ENCODE results near the gene PRH2. TPM values are rescaled to one million over a fixed set of nuclear protein-coding genes. Genes with fewer than 3 reads are reported as not detected.

The PRH2 gene
- total and polyA plus RNA-seq, 2 of the 8 experiments (the other 6 are each of a cell fraction or from before 2014, with no cell fraction given): not detected

- H2BK12ac ChIP-seq (ENCODE audit: low read depth, low read length): no peak overlapping the region
- no peaks in the 10 kb centered on the region for H3K9me3 ChIP-seq (ENCODE audit: insufficient read depth in 2 of 2, low read depth in 1 of 2, low read length in 1 of 2)
- no peaks in the 10 kb centered on the region for H3K27me3 ChIP-seq (replicated peaks in 1 of 4; ENCODE audit: control insufficient read depth in 3 of 4, extremely low read depth in 1 of 4, insufficient read depth in 3 of 4, low read length in 3 of 4)
- H3K23ac ChIP-seq (ENCODE audit: insufficient read length): no peak overlapping the region
- H2BK120ac ChIP-seq (replicated peaks; ENCODE audit: low read depth, low read length): no peak overlapping the region
- no peak overlapping the region for H3K4me3 ChIP-seq (ENCODE audit: extremely low read depth in 1 of 4, insufficient read depth in 2 of 4, low read depth in 3 of 4, low read length in 4 of 4)
- no peaks in the 10 kb centered on the region for H4K20me1 ChIP-seq (replicated peaks in 1 of 2; ENCODE audit: control insufficient read depth in 1 of 2, insufficient read depth in 2 of 2, low read length in 2 of 2)
- no peak overlapping the region for H4K5ac ChIP-seq (ENCODE audit: insufficient read length, low read depth, low read length)
- no peaks in the 10 kb centered on the region for H3K23me2 ChIP-seq (ENCODE audit: low read depth, low read length)
- ChIA-PET CTCF (ENCODE audit: partially characterized antibody) (interaction anchor here (0.7 kb wide), 1 partner anchor 231 kb away, joined by 4 read pairs; no protein-coding TSS in a partner anchor), POLR2A (ENCODE audit: partially characterized antibody) (interaction anchor here (0.7 to 1.4 kb wide), 2 partner anchors 202 to 768 kb away, joined by 3 read pairs; no protein-coding TSS in a partner anchor)
- H3K79me1 ChIP-seq (ENCODE audit: low read depth, low read length): no peaks in the 10 kb centered on the region; the same call in 1 of the 2 replicates
- DNase-seq (ENCODE audit: low read depth in 1 of 2, low spot score in 2 of 2) (no peak), FAIRE-seq (no peak)
- H4K8ac ChIP-seq (ENCODE audit: extremely low read depth, insufficient read depth, low read length): no peak overlapping the region; the same call in 1 of the 2 replicates
- 89% methylated on average over 15 of the region's 15 CpGs; no CpG with 5 or more reads in 1 of the 2 experiments for WGBS, 2 experiments (ENCODE audit: extremely low coverage in 1 of 2, insufficient coverage in 1 of 2, insufficient read length in 1 of 2, insufficient replicate concordance in 2 of 2, low coverage in 1 of 2, low lambda C conversion rate in 2 of 2, missing lambda C conversion rate in 1 of 2)
- no peak overlapping the region for H3K14ac ChIP-seq (ENCODE audit: insufficient read length)
- H3K36me3 ChIP-seq (ENCODE audit: control insufficient read depth in 2 of 4, insufficient read depth in 4 of 4, low read length in 3 of 4): no peaks in the 10 kb centered on the region
- no peak overlapping the region for H2AFZ ChIP-seq (ENCODE audit: low read length)
- H3K9ac ChIP-seq (replicated peaks in 1 of 4; ENCODE audit: extremely low read depth in 1 of 4, low read depth in 3 of 4, low read length in 3 of 4): no peak overlapping the region
- H3K4ac ChIP-seq (replicated peaks; ENCODE audit: insufficient read length, low read depth, low read length): no peak overlapping the region
- H2BK20ac ChIP-seq (ENCODE audit: low read length): no peak overlapping the region
- no peak overlapping the region for H3K18ac ChIP-seq (ENCODE audit: extremely low read depth, low read length)
- no peak overlapping the region for H3K56ac ChIP-seq (replicated peaks; ENCODE audit: insufficient read length, low read depth, low read length)
- no peaks in the 10 kb centered on the region for H3K79me2 ChIP-seq (ENCODE audit: control insufficient read depth in 1 of 2, insufficient read depth in 2 of 2, low read length in 2 of 2)
- no peak overlapping the region for H2AK5ac ChIP-seq (ENCODE audit: low read depth, low read length)
- no peak overlapping the region for H2BK15ac ChIP-seq (ENCODE audit: low read length)
- no peak overlapping the region for H4K91ac ChIP-seq (replicated peaks; ENCODE audit: insufficient read length, low read length)
- no peak overlapping the region for H2BK5ac ChIP-seq (ENCODE audit: low read depth, low read length)
- H3K27ac ChIP-seq (ENCODE audit: low read depth, low read length): no peak overlapping the region
- no peaks in the 10 kb centered on the region for H3K4me1 ChIP-seq (replicated peaks in 1 of 4; ENCODE audit: control insufficient read depth in 3 of 4, insufficient read depth in 4 of 4, low read length in 3 of 4)
- H3K4me2 ChIP-seq (ENCODE audit: insufficient read depth in 1 of 2, low read depth in 2 of 2, low read length in 2 of 2): no peak overlapping the region
- TF ChIP-seq RAD21 (IDR thresholded peaks at IDR 0.05 in 1 of 2, conservative IDR thresholded peaks at IDR 0.05 in 1 of 2; ENCODE audit: low read depth in 2 of 2, low read length in 2 of 2) (no peak), RXRA (IDR thresholded peaks at IDR 0.05; ENCODE audit: insufficient read depth, low read depth, low read length) (no peak), BACH1 (IDR thresholded peaks at IDR 0.05; ENCODE audit: low read length) (no peak), NRF1 (IDR thresholded peaks at IDR 0.05; ENCODE audit: low read depth, low read length) (no peak), SP4 (IDR thresholded peaks at IDR 0.05; ENCODE audit: low read length) (no peak), TBP (IDR thresholded peaks at IDR 0.05; ENCODE audit: low read depth, low read length) (no peak), HDAC6 (IDR thresholded peaks at IDR 0.05; ENCODE audit: low read depth, low read length) (no peak), NANOG (IDR thresholded peaks at IDR 0.05; ENCODE audit: insufficient read depth, low read depth, low read length, poor library complexity, severe bottlenecking) (no peak), E2F6 (IDR thresholded peaks at IDR 0.05) (no peak), KDM4A (IDR thresholded peaks at IDR 0.05; ENCODE audit: low read depth, low read length, severe bottlenecking) (no peak)
These were observed 39.9 kb downstream of the PRH2 start for GRCh38 chr12:10968765-10969456.
